Left ventricle myocardium superior (tissue), 1 donor: Measurements from ENCODE around the gene CCL19. TPM values are rescaled to one million over a fixed set of nuclear protein-coding genes. Genes with fewer than 3 reads are reported as not detected.

Experiments
- ATAC-seq: fragments of 200-7000 bp; cut with Tn5 transposase; one replicate; pipeline ENCODE4 v1.9.1; 2020; ENCODE audit warnings: mild to moderate bottlenecking, moderate library complexity
- DNase-seq: peaks from one replicate; pipeline ENCODE4 v3.0.0-alpha.2; 2020
- intact Hi-C: fragments of 100-400 bp; cut with micrococcal nuclease; formaldehyde crosslinking; loops from one replicate; pipeline ENCODE4 v1.11.0; 2022
- total RNA-seq: library from RNA; stranded (reverse); fragmentation: NEBNext Ultra II Directional; extraction: Animal tissue kit (Norgen Biotek cat#: 25700); gene quantifications from one replicate; pipeline ENCODE4 v1.2.1, GENCODE V29; 2021
- donor health status: DM: no; HTN: yes; CAD: no; lungs with severe emphysema.

Gene CCL19
- total RNA-seq, 1 donor from 2014 or later = 2.1 TPM

GRCh38 chr9:34648673-34649072, 42.4 kb downstream of the CCL19 start:
- intact Hi-C loops = no loop called here
- ATAC-seq (no peak), DNase-seq (no peak)

GRCh38 chr9:34647651-34648050, 43.4 kb downstream of the CCL19 start:
- intact Hi-C loops = no loop called here
- DNase-seq = no peak
- no peak for ATAC-seq

GRCh38 chr9:34647084-34647403, 44.0 kb downstream of the CCL19 start:
- DNase-seq (no peak), ATAC-seq (no peak)
- intact Hi-C loops = no loop called here

GRCh38 chr9:34646211-34647083, 44.6 kb downstream of the CCL19 start, which contains the start of gene GALT:
GALT (plus strand) TSS chr9:34646675; CDS start chr9:34646705, 30 bp downstream.
- intact Hi-C loops = no loop called here
- peak; percentile 86 for ATAC-seq
- peak; percentile 97 for DNase-seq

GRCh38 chr9:34644766-34645314, 46.2 kb downstream of the CCL19 start:
- intact Hi-C loops = no loop called here
- ATAC-seq (no peak), DNase-seq (no peak)

DNA sequence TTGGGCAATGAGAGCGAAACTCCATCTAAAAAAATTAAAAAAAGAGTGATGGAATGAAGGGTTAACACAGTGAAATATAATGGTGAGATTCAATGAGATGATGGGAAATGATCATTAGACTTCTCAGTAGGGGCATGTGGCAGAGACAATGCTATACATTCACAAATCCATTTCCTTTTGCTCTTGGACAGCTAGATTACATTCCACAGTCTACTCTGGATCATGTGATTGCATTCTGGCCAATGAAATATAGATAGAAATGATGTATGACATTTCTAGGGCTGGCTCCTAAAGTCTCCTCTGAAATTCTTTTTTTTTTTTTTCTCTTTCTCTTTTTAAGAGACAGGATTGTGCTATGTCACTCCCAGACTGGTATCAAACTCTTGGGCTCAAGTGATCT, 48.4 kb downstream of the CCL19 start:
- ATAC-seq (no peak), DNase-seq (no peak)
- intact Hi-C loops = no loop called here

Other genes starting within 250 kb of the CCL19 start
- gene FAM219A, start 232.7 kb downstream of the CCL19 start, total RNA-seq = 19.7 TPM
- gene DNAI1, start 232.5 kb downstream of the CCL19 start, total RNA-seq = not detected
- gene ENHO, start 168.3 kb downstream of the CCL19 start, total RNA-seq = 0.40 TPM
- gene CNTFR, start 101.6 kb downstream of the CCL19 start, total RNA-seq = 3.3 TPM
- 40.8 TPM for gene RPP25L, start 79.2 kb downstream of the CCL19 start, total RNA-seq
- gene DCTN3, start 70.8 kb downstream of the CCL19 start, total RNA-seq = 139 TPM
- not detected for gene ARID3C, start 62.2 kb downstream of the CCL19 start, total RNA-seq
- gene SIGMAR1, start 53.5 kb downstream of the CCL19 start, total RNA-seq = 23.1 TPM
- 61.2 TPM for gene GALT, start 44.6 kb downstream of the CCL19 start, total RNA-seq
- 51.7 TPM for gene IL11RA, start 39.1 kb downstream of the CCL19 start, total RNA-seq
- not detected for gene CCL27, start 28.6 kb downstream of the CCL19 start, total RNA-seq
- gene CCL21, start 18.9 kb upstream of the CCL19 start, total RNA-seq = 32.5 TPM